Rectal smooth muscle tissue (tissue), 1 donor: ENCODE measurements around the gene DCAF8L2.
"Not testable (repeated sequence)": the region's sequence is repeated elsewhere in the genome, so short reads cannot be mapped to it uniquely, and the experiment has no call there.

ENCODE experiments used
- H3K27ac ChIP-seq: one replicate; pipeline ENCODE4 v1.7.0; 2013; ENCODE audit warnings: low read depth, low read length, inconsistent platforms
- H3K27me3 ChIP-seq: one replicate; pipeline ENCODE4 v1.7.0; 2013; ENCODE audit warnings: low read length; ENCODE audit not compliant: control insufficient read depth, insufficient read depth
- H3K36me3 ChIP-seq: one replicate; pipeline ENCODE4 v1.7.0; 2013; ENCODE audit warnings: low read length; ENCODE audit not compliant: control insufficient read depth, insufficient read depth
- H3K4me1 ChIP-seq: one replicate; pipeline ENCODE4 v1.7.0; 2013; ENCODE audit warnings: low read length; ENCODE audit not compliant: control insufficient read depth, insufficient read depth
- H3K4me3 ChIP-seq: one replicate; pipeline ENCODE4 v1.7.0; 2013; ENCODE audit warnings: low read length
- H3K9ac ChIP-seq: one replicate; pipeline ENCODE4 v1.7.0; 2013; ENCODE audit warnings: low read length

DCAF8L2 gene

GRCh38 chrX:27680726-27681125 is 90.6 kb downstream of the DCAF8L2 start:
- Histone ChIP-seq H3K4me3 (no peak overlapping the region), H3K4me1 (no peaks in the 10 kb centered on the region), H3K27me3 (no peaks in the 10 kb centered on the region), H3K9ac (no peak overlapping the region), H3K36me3 (no peaks in the 10 kb centered on the region), H3K27ac (no peak overlapping the region)

GRCh38 chrX:27683566-27684208 is 93.5 kb downstream of the DCAF8L2 start:
- not testable (repeated sequence) for H3K4me1 ChIP-seq, H3K36me3 ChIP-seq, H3K9ac ChIP-seq, H3K27ac ChIP-seq, H3K27me3 ChIP-seq, H3K4me3 ChIP-seq

- Histone ChIP-seq H3K4me1 (no peaks in the 10 kb centered on the region), H3K27me3 (no peaks in the 10 kb centered on the region), H3K4me3 (no peak overlapping the region), H3K36me3 (no peaks in the 10 kb centered on the region), H3K27ac (no peak overlapping the region), H3K9ac (no peak overlapping the region)
Observed at GRCh38 chrX:27694667-27695066, 104.5 kb downstream of the DCAF8L2 start.

GRCh38 chrX:27706526-27706925 is 116.4 kb downstream of the DCAF8L2 start:
- Histone ChIP-seq H3K9ac (no peak overlapping the region), H3K4me3 (no peak overlapping the region), H3K27ac (no peak overlapping the region), H3K36me3 (no peaks in the 10 kb centered on the region), H3K27me3 (no peaks in the 10 kb centered on the region), H3K4me1 (no peaks in the 10 kb centered on the region)

GRCh38 chrX:27715610-27716009 is 125.5 kb downstream of the DCAF8L2 start:
- Histone ChIP-seq H3K4me3 (no peak overlapping the region), H3K27ac (no peak overlapping the region), H3K4me1 (no peaks in the 10 kb centered on the region), H3K27me3 (no peaks in the 10 kb centered on the region), H3K36me3 (no peaks in the 10 kb centered on the region), H3K9ac (no peak overlapping the region)

GRCh38 chrX:27728291-27728690 is 138.1 kb downstream of the DCAF8L2 start:
- H3K36me3 ChIP-seq, result no peaks in the 10 kb centered on the region
- no peaks in the 10 kb centered on the region for H3K4me1 ChIP-seq
- no peak overlapping the region for H3K27ac ChIP-seq
- no peaks in the 10 kb centered on the region for H3K27me3 ChIP-seq
- H3K4me3 ChIP-seq, result no peak overlapping the region
- H3K9ac ChIP-seq, result no peak overlapping the region

- Histone ChIP-seq H3K4me3 (no peak overlapping the region), H3K4me1 (no peaks in the 10 kb centered on the region), H3K27me3 (no peaks in the 10 kb centered on the region), H3K9ac (no peak overlapping the region), H3K36me3 (no peaks in the 10 kb centered on the region), H3K27ac (no peak overlapping the region)
Observed at GRCh38 chrX:27731962-27732361, 141.8 kb downstream of the DCAF8L2 start.

GRCh38 chrX:27735914-27736313 is 145.8 kb downstream of the DCAF8L2 start:
- Histone ChIP-seq H3K9ac (no peak overlapping the region), H3K27ac (no peak overlapping the region), H3K27me3 (no peaks in the 10 kb centered on the region), H3K4me3 (no peak overlapping the region), H3K36me3 (no peaks in the 10 kb centered on the region), H3K4me1 (no peaks in the 10 kb centered on the region)

- no peaks in the 10 kb centered on the region for H3K27me3 ChIP-seq
- H3K27ac ChIP-seq, result no peak overlapping the region
- H3K4me1 ChIP-seq, result no peaks in the 10 kb centered on the region
- no peak overlapping the region for H3K9ac ChIP-seq
- H3K36me3 ChIP-seq, result no peaks in the 10 kb centered on the region
- H3K4me3 ChIP-seq, result no peak overlapping the region
Observed at GRCh38 chrX:27740933-27741332, 150.8 kb downstream of the DCAF8L2 start.

- not testable (repeated sequence) for H3K4me1 ChIP-seq, H3K4me3 ChIP-seq, H3K27ac ChIP-seq, H3K9ac ChIP-seq, H3K36me3 ChIP-seq, H3K27me3 ChIP-seq
Observed at GRCh38 chrX:27743521-27743920, 153.4 kb downstream of the DCAF8L2 start.

- no peaks in the 10 kb centered on the region for H3K36me3 ChIP-seq
- no peak overlapping the region for H3K27ac ChIP-seq
- no peak overlapping the region for H3K9ac ChIP-seq
- H3K4me3 ChIP-seq, result no peak overlapping the region
- H3K4me1 ChIP-seq, result no peaks in the 10 kb centered on the region
- H3K27me3 ChIP-seq, result no peaks in the 10 kb centered on the region
Observed at GRCh38 chrX:27746516-27746915, 156.4 kb downstream of the DCAF8L2 start.

- H3K9ac ChIP-seq, H3K27ac ChIP-seq, H3K4me3 ChIP-seq: not testable (repeated sequence)
Observed at GRCh38 chrX:27750298-27750697, 160.2 kb downstream of the DCAF8L2 start.

GRCh38 chrX:27751976-27752375 is 161.8 kb downstream of the DCAF8L2 start:
- H3K27me3 ChIP-seq, result no peaks in the 10 kb centered on the region
- no peak overlapping the region for H3K4me3 ChIP-seq
- H3K4me1 ChIP-seq, result no peaks in the 10 kb centered on the region
- H3K27ac ChIP-seq, result no peak overlapping the region
- H3K36me3 ChIP-seq, result no peaks in the 10 kb centered on the region
- H3K9ac ChIP-seq, result no peak overlapping the region

More at GRCh38 chrX:27750298-27750697, 160.2 kb downstream of the DCAF8L2 start:
- H3K27me3 ChIP-seq, H3K4me1 ChIP-seq, H3K36me3 ChIP-seq: not testable (repeated sequence)
